Bronchial epithelial cell (primary cell): ENCODE results near the gene MYL12B. TPM values are rescaled to one million over a fixed set of nuclear protein-coding genes. Genes with fewer than 3 reads are reported as not detected.
A peak's percentile ranks its signal among the peaks of the same experiment; 100 is the strongest.

Source experiments
- DNase-seq: peaks from one replicate; pipeline ENCODE4 v3.0.0-alpha.2; 2010; ENCODE audit warnings: low read depth
- FAIRE-seq: peaks from 2 replicates; lab custom pipeline; 2011; peaks lifted over from hg19 to GRCh38; lab: Jason Lieb, UNC
- H3K27me3 ChIP-seq: 2 replicates; pipeline ENCODE4 v1.5.1; 2011; ENCODE audit warnings: low read length; ENCODE audit not compliant: control insufficient read depth, insufficient read depth
- H3K36me3 ChIP-seq: 2 replicates; pipeline ENCODE4 v1.5.1; 2011; ENCODE audit warnings: low read length; ENCODE audit not compliant: control insufficient read depth, insufficient read depth
- H3K4me3 ChIP-seq: 2 replicates; pipeline ENCODE4 v1.5.1; 2011; ENCODE audit warnings: mild to moderate bottlenecking, low read depth, low read length, control low read depth
- total RNA-seq: library from RNA; depleted of rRNA; stranded (reverse); fragments of >200 nt; gene quantifications from 2 replicates; pipeline ENCODE4 v1.2.1, GENCODE V29; 2014
- TF ChIP-seq, protein P1 (sequence below): IDR thresholded peaks from 2 replicates; pipeline ENCODE4 v1.5.1; 2011; ENCODE audit warnings: mild to moderate bottlenecking, moderate library complexity, low read length, control low read depth, inconsistent platforms; ENCODE audit not compliant: insufficient read depth, severe bottlenecking

Gene MYL12B
- total RNA-seq, 1 donor from 2014 or later: 649 TPM

GRCh38 chr18:3262234-3263131 lies 550 bp downstream of the MYL12B start:
- TF ChIP-seq, protein P1, sequence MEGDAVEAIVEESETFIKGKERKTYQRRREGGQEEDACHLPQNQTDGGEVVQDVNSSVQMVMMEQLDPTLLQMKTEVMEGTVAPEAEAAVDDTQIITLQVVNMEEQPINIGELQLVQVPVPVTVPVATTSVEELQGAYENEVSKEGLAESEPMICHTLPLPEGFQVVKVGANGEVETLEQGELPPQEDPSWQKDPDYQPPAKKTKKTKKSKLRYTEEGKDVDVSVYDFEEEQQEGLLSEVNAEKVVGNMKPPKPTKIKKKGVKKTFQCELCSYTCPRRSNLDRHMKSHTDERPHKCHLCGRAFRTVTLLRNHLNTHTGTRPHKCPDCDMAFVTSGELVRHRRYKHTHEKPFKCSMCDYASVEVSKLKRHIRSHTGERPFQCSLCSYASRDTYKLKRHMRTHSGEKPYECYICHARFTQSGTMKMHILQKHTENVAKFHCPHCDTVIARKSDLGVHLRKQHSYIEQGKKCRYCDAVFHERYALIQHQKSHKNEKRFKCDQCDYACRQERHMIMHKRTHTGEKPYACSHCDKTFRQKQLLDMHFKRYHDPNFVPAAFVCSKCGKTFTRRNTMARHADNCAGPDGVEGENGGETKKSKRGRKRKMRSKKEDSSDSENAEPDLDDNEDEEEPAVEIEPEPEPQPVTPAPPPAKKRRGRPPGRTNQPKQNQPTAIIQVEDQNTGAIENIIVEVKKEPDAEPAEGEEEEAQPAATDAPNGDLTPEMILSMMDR: no peak
- H3K36me3 ChIP-seq: peaks cover 4% of the 10 kb centered on the region
- H3K4me3 ChIP-seq: peak overlapping the region; percentile 56
- FAIRE-seq (no peak), DNase-seq (no peak)
- no peaks in the 10 kb centered on the region for H3K27me3 ChIP-seq

DNA sequence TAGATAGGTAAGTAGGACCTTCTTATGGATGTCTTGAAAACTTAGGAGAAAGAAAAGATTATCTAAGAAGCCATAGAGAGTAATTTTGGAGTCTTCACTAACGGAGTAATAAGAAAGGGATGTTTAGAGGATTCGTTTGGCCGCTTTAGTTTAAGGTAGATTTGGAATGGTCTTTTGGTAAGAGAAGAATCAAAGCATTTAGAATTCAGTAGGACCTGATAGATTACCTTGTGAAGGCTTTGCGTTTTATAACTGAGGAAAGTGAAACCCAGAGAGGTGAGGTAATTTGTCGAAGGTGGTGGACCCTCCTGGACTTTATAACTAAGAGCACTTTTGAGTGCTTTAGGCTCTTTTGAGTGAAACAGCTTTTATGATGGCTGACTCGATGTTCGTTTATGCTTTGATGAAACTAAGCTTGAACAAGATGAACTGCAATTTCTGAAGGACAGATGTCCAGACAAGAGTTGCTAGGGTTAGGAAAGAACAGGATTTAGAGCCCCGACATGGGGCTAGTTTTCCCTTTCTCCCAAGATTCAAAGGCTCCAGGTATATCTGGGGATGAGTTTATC lies 1.3 kb downstream of the MYL12B start:
- no peaks in the 10 kb centered on the region for H3K27me3 ChIP-seq
- DNase-seq: no peak
- FAIRE-seq: no peak
- no peaks in the 10 kb centered on the region for H3K36me3 ChIP-seq
- TF ChIP-seq, protein P1: no peak
- peak overlapping the region; percentile 56 for H3K4me3 ChIP-seq

DNA sequence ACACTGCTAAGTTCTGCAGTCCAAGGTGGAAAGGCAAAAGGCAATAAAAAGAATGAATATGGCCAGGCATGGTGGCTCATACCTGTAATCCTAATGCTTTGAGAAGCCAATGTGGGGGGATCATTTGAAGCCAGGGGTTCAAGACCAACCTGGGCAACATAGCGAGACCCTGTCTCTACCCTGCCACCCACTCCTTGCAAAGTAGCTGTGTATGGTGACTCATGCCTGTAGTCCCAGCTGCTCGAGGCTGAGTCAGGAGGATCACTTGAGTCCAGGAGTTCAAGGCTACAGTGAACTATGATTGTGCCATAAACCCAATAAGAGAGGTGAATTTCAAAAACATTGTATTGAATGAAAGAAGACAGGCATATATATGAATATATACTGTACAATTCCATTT lies 2.4 kb downstream of the MYL12B start:
- FAIRE-seq: no peak
- Histone ChIP-seq H3K36me3 (no peaks in the 10 kb centered on the region), H3K4me3 (no peak overlapping the region), H3K27me3 (no peaks in the 10 kb centered on the region)
- no peak for DNase-seq
- TF ChIP-seq, protein P1: no peak

DNA sequence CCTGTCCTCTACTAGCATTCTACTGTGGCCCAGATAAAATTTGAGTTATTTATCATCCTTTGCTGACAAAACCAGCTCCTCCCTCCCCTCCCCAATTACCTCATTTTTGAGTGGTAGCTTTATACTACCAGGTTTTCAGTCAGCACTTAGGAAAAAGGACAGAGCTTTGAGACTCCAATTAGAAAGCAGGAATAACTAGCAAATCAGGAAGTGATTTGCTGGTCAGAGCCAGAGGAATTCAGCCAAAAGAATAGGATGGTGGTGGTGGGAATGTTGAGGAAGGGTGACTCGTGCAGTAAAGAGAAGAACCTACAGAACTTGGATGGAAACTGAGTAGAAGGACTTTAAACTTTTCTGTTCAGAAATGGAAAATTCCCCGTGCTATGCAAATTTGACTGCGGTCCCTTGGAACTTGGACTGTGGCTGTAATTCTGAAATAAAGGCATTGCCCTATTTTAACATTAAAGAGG lies 3.7 kb downstream of the MYL12B start:
- TF ChIP-seq, protein P1: no peak
- DNase-seq: peak; percentile 64
- no peaks in the 10 kb centered on the region for H3K27me3 ChIP-seq
- H3K4me3 ChIP-seq: no peak overlapping the region
- no peaks in the 10 kb centered on the region for H3K36me3 ChIP-seq
- FAIRE-seq: no peak

GRCh38 chr18:3266062-3266608 lies 4.2 kb downstream of the MYL12B start:
- Histone ChIP-seq H3K36me3 (no peaks in the 10 kb centered on the region), H3K27me3 (no peaks in the 10 kb centered on the region), H3K4me3 (no peak overlapping the region)
- DNase-seq (peak; percentile 93), FAIRE-seq (no peak)
- TF ChIP-seq, protein P1: no peak
